ENCODE results near the gene OTUD7B. TPM values are rescaled to one million over a fixed set of nuclear protein-coding genes. Genes with fewer than 3 reads are reported as not detected.

OTUD7B gene
- total and polyA plus RNA-seq, 7 donors: 6.0 to 25.2 (median 17.0) TPM

GRCh38 chr1:149899460-149900284 lies 110.9 kb downstream of the OTUD7B start, which contains the start of gene BOLA1:
BOLA1 (plus strand) TSS chr1:149899568; CDS start chr1:149900060, 492 bp downstream.
- H3K4me1 ChIP-seq: peaks cover 0 to 16% (median 9%) of the 10 kb centered on the region in 4 donors
- peak within 1 kb of the TSS; percentile 50 to 64 (median 59) for H3K4me3 ChIP-seq
- DNase-seq: peak; percentile 97
- WGBS, 2 donors: 10 to 12% methylated on average over 65 of the region's 65 CpGs
- no peaks in the 10 kb centered on the region for H3K9me3 ChIP-seq
- H3K36me3 ChIP-seq: no peaks in the 10 kb centered on the region
- peak within 1 kb of the TSS; percentile 87 to 94 (median 91) for H3K27ac ChIP-seq
- no peaks in the 10 kb centered on the region for H3K27me3 ChIP-seq
- TF ChIP-seq POLR2A (IDR thresholded peaks at IDR 0.05) (peak; percentile 87 to 89), POLR2AphosphoS5 (IDR thresholded peaks at IDR 0.05) (peak; percentile 96 to 98 (median 97)), EP300 (IDR thresholded peaks at IDR 0.05) (no peak), CTCF (IDR thresholded peaks at IDR 0.05) (no peak)
- intact Hi-C loops (cut with DNase I): no loop called here

- intact Hi-C loops (cut with DNase I): no loop called here
Observed at GRCh38 chr1:149896575-149896974, 114.0 kb downstream of the OTUD7B start.

GRCh38 chr1:149888999-149889289 lies 121.6 kb downstream of the OTUD7B start:
- Histone ChIP-seq H3K4me1 (peaks cover 3 to 27% (median 17%) of the 10 kb centered on the region in 4 donors), H3K27me3 (no peaks in the 10 kb centered on the region), H3K36me3 (no peaks in the 10 kb centered on the region), H3K9me3 (no peaks in the 10 kb centered on the region), H3K27ac (peak overlapping the region; percentile 97 to 100 (median 99)), H3K4me3 (peak overlapping the region; percentile 72 to 79 (median 76))
- intact Hi-C loops (cut with DNase I): loop anchor here (10.0 kb wide), 1 partner anchor 176 kb away; the partner anchor contains the start of gene VPS45
- TF ChIP-seq EP300 (IDR thresholded peaks at IDR 0.05) (no peak), CTCF (IDR thresholded peaks at IDR 0.05) (no peak), POLR2A (IDR thresholded peaks at IDR 0.05) (no peak), POLR2AphosphoS5 (IDR thresholded peaks at IDR 0.05) (no peak)
- DNase-seq: peak; percentile 76
- WGBS, 2 donors: 52 to 72% methylated on average over 6 of the region's 6 CpGs

More at GRCh38 chr1:149896575-149896974, 114.0 kb downstream of the OTUD7B start:
- no peaks in the 10 kb centered on the region for H3K36me3 ChIP-seq
- H3K9me3 ChIP-seq: no peaks in the 10 kb centered on the region
- WGBS, 2 donors: 85 to 96% methylated on average over 4 of the region's 4 CpGs
- no peak overlapping the region for H3K4me3 ChIP-seq
- DNase-seq: no peak
- no peaks in the 10 kb centered on the region for H3K27me3 ChIP-seq
- peaks cover 0 to 16% (median 9%) of the 10 kb centered on the region in 4 donors for H3K4me1 ChIP-seq
- TF ChIP-seq EP300 (IDR thresholded peaks at IDR 0.05) (no peak), CTCF (IDR thresholded peaks at IDR 0.05) (no peak), POLR2A (IDR thresholded peaks at IDR 0.05) (no peak)
- no peak overlapping the region for H3K27ac ChIP-seq

GRCh38 chr1:149888247-149888998 lies 122.1 kb downstream of the OTUD7B start:
- DNase-seq: peak; percentile 94
- no peaks in the 10 kb centered on the region for H3K36me3 ChIP-seq
- H3K9me3 ChIP-seq: no peaks in the 10 kb centered on the region
- intact Hi-C loops (cut with DNase I): loop anchor here (10.0 kb wide), 1 partner anchor 176 kb away; the partner anchor contains the start of gene VPS45
- peak overlapping the region; percentile 72 to 79 (median 76) for H3K4me3 ChIP-seq
- WGBS, 2 donors: 5 to 10% methylated on average over 28 of the region's 28 CpGs
- H3K27ac ChIP-seq: peak overlapping the region; percentile 97 to 100 (median 99)
- H3K27me3 ChIP-seq: no peaks in the 10 kb centered on the region
- peaks cover 3 to 32% (median 21%) of the 10 kb centered on the region in 4 donors for H3K4me1 ChIP-seq
- TF ChIP-seq POLR2A (IDR thresholded peaks at IDR 0.05) (no peak), CTCF (IDR thresholded peaks at IDR 0.05) (peak in 3 of 4 experiments; percentile 28 to 54 (median 53))

Other genes with a start within 250 kb of the OTUD7B start
- 1 to 10 TPM in 2 of 4 donors, under 1 TPM in 2; 0.55 to 5.8 (median 2.1) TPM for gene FCGR1A, start 228.0 kb downstream of the OTUD7B start, total RNA-seq
- gene FCGR1A, start 228.0 kb downstream of the OTUD7B start, polyA plus RNA-seq: 10 to 100 TPM in 1 of 3 donors, 1 to 10 TPM in 2; 6.0 to 12.0 (median 7.9) TPM
- gene BOLA1, start 111.2 kb downstream of the OTUD7B start, total RNA-seq: 10 to 100 TPM; 36.0 to 61.4 (median 50.6) TPM
- gene BOLA1, start 111.2 kb downstream of the OTUD7B start, polyA plus RNA-seq: 10 to 100 TPM; 19.2 to 26.6 (median 21.5) TPM
- gene SV2A, start 92.9 kb downstream of the OTUD7B start, total RNA-seq: 1 to 10 TPM; 3.3 to 6.9 (median 5.7) TPM
- 1 to 10 TPM in 1 of 3 donors, under 1 TPM in 1, not detected in 1; 0.60 to 2.7 TPM for gene SV2A, start 92.9 kb downstream of the OTUD7B start, polyA plus RNA-seq
- 10 to 100 TPM in 2 of 4 donors, 1 to 10 TPM in 2; 7.8 to 17.7 (median 10.4) TPM for gene SF3B4, start 82.9 kb downstream of the OTUD7B start, total RNA-seq
- 10 to 100 TPM; 19.0 to 51.1 (median 30.6) TPM for gene SF3B4, start 82.9 kb downstream of the OTUD7B start, polyA plus RNA-seq
- gene MTMR11, start 73.8 kb downstream of the OTUD7B start, total RNA-seq: 10 to 100 TPM; 10.3 to 22.5 (median 17.9) TPM
- 10 to 100 TPM; 69.9 to 85.8 (median 76.9) TPM for gene MTMR11, start 73.8 kb downstream of the OTUD7B start, polyA plus RNA-seq
- gene VPS45, start 57.0 kb upstream of the OTUD7B start, total RNA-seq: 10 to 100 TPM; 44.6 to 68.1 (median 56.0) TPM
- 10 to 100 TPM; 16.2 to 20.1 (median 19.0) TPM for gene VPS45, start 57.0 kb upstream of the OTUD7B start, polyA plus RNA-seq
- gene PLEKHO1, start 139.2 kb upstream of the OTUD7B start, total RNA-seq: 100 to 1,000 TPM; 251 to 402 (median 338) TPM
- 10 to 100 TPM; 14.1 to 65.0 (median 28.2) TPM for gene PLEKHO1, start 139.2 kb upstream of the OTUD7B start, polyA plus RNA-seq
- 10 to 100 TPM; 11.9 to 25.5 (median 20.1) TPM for gene ANP32E, start 225.4 kb upstream of the OTUD7B start, total RNA-seq
- gene ANP32E, start 225.4 kb upstream of the OTUD7B start, polyA plus RNA-seq: 10 to 100 TPM; 11.4 to 32.6 (median 11.8) TPM
- 1 to 10 TPM; 1.4 to 4.3 (median 1.5) TPM for gene CA14, start 247.0 kb upstream of the OTUD7B start, total RNA-seq
- under 1 TPM in 1 of 3 donors, not detected in 2; 0.35 TPM for gene CA14, start 247.0 kb upstream of the OTUD7B start, polyA plus RNA-seq

Measured in sigmoid colon (tissue), 7 donors.